Mammary microvascular endothelial cell (primary cell): Measurements from ENCODE around the gene SMIM33. TPM values are rescaled to one million over a fixed set of nuclear protein-coding genes. Genes with fewer than 3 reads are reported as not detected.

ENCODE experiments used
- total RNA-seq: library from RNA; depleted of rRNA; stranded (reverse); fragments of >200 nt; gene quantifications from 2 replicates; pipeline ENCODE4 v1.2.3, GENCODE V29; 2015

SMIM33 gene
- total RNA-seq, result not detected in 2 replicates

DNA sequence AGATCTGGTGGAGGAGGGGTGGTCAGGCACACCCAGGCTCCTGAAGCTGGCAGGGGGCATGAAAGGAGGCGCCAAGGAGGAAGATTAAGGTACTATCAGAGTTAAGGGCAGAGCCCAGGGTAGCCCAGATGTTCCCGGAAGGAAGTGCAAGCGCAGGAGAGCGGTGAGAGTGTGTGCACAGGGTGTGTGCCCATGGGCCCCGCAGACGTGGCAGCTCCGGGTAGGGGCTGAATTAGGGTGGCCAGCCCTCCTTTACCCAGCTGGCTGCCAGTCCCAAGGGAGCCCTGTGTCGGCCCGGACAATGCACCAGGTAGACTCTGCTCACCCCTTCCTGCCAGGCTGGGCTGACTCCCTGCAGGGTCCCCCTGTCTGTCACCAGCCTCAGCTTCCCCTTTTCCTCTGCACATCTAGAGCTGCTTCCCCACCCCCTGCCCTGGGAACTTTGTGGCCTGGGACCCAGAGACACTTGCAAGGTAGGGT lies at the start of gene SMIM33:
SMIM33 (plus strand) TSS at position 184 of the 480 bp plus-strand sequence; CDS start at position 302, 118 bp downstream.

DNA sequence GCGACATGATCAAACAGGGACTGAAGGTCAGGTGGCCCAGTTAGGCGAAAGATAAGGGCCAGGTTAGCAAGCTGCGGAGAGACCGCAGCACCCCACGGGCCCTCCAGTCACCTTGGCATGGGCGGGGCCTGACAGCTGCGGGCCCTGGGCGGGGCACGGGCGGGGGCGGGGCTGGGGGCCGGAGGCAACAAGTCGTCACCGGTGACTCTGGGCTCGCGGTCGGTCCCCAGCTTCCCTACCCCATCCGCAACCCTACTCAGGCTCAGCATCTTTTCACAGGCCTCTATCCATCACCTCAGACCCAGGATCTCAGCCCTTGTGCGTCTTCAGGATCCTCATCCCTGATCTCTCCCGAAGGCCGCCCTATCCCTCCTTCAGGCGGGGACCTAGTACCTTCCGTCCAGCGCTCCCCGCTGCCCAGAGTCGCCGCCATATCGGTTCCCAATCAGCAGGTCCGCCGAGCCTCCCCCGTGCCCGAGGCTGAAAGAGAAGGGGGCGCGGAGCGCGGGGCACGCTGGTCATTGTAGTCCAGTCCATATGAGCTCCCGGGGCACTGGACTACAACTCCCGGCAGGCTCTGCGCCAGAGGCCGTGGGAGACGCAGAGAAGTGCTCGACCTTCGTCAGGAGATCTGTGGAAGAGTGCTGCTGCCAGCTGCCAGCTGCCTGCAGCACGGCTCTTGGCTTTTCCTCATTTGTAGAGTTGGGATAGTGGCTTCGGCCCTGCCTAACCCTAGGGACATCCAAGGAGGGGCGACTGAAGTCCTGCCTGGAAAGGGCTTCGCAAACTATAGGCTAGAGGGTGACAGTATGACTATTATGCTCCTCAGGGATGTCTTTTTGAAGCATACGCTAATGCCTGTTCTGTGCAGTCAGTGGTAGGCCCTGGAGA lies 31.5 kb upstream of the SMIM33 start, which contains the start of gene DNAJC18:
DNAJC18 (minus strand) TSS at position 513 of the 891 bp plus-strand sequence; CDS start at position 433, 80 bp downstream.

DNA sequence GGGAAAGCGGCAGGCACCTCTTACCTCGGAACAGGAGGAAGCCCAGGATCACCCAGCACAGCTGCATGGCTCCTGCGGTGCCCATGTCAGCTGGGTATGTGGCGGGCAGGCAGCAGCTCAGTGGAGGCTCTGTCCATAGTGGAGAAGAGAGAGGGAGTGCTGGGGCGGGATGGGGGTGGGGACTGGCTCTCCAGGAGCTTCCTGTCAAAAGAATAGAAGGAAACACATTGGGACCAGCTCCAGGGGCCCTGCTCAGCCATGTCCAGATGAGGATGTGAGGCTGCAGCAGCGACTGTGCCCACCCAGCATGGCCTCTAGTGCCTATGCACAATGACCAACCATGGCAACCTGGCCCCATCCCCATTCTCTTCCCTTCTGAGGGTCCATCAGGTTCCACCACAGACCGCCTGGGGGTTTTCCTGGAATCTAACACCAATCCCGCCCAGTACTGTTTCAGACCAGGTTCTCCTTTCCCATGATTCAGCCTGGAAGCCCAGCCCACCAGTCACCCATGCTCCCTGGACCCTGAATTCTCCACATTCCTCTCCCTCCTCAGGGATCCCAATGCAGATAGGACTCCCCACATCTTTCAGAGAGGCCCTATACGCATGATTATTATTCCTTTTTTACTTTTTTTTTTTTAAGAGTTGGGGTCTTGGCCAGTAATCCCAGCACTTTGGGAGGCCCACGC lies 8.1 kb upstream of the SMIM33 start, which contains the start of gene ECSCR:
ECSCR (minus strand) TSS at position 158 of the 691 bp plus-strand sequence; CDS start at position 85, 73 bp downstream.

GRCh38 chr5:139482050-139482889 lies 11.5 kb downstream of the SMIM33 start, which contains the start of gene STING1:
TSS of gene STING1 (minus strand) at chr5:139482758. CDS start at chr5:139481704, 1,054 bp downstream.

Other genes starting within 250 kb of the SMIM33 start
- 170 and 174 TPM in 2 replicates for gene MATR3, start 177.3 kb upstream of the SMIM33 start, total RNA-seq
- gene PAIP2, start 129.2 kb upstream of the SMIM33 start, total RNA-seq, result 38.3 and 51.0 TPM in 2 replicates
- not detected in 2 replicates for gene SLC23A1, start 87.7 kb upstream of the SMIM33 start, total RNA-seq
- not detected in 2 replicates for gene MZB1, start 81.1 kb upstream of the SMIM33 start, total RNA-seq
- gene PROB1, start 75.9 kb upstream of the SMIM33 start, total RNA-seq, result 2.5 and 3.6 TPM in 2 replicates
- gene SPATA24, start 66.9 kb upstream of the SMIM33 start, total RNA-seq, result 4.6 and 7.8 TPM in 2 replicates
- 3.6 and 3.7 TPM in 2 replicates for gene DNAJC18, start 31.5 kb upstream of the SMIM33 start, total RNA-seq
- gene ECSCR, start 8.3 kb upstream of the SMIM33 start, total RNA-seq, result 547 and 613 TPM in 2 replicates
- 82.1 and 120 TPM in 2 replicates for gene STING1, start 11.8 kb downstream of the SMIM33 start, total RNA-seq
- gene UBE2D2, start 90.3 kb downstream of the SMIM33 start, total RNA-seq, result 101 and 110 TPM in 2 replicates
- gene CXXC5, start 177.3 kb downstream of the SMIM33 start, total RNA-seq, result 6.0 and 7.9 TPM in 2 replicates